Head of caudate nucleus (tissue), 42 donors: ENCODE data around the gene IMPG2.

Experiments
- DNase-seq, 42 donors: peaks; one replicate each; pipeline versions ENCODE4 v3.0.0 to v3.0.0-alpha.2; 2020 to 2021; ENCODE audit warnings: mixed read lengths in 7 of 42
- intact Hi-C: fragments of 100-400 bp; cut with DNase I; formaldehyde crosslinking; loops from one replicate; pipeline ENCODE4 v1.15.0; 2022

Gene IMPG2

GRCh38 chr3:101279162-101279561, 41.2 kb downstream of the IMPG2 start:
- DNase-seq, result no peak
- intact Hi-C loops, result no loop called here

- DNase-seq, result no peak
- intact Hi-C loops, result no loop called here
These were observed 41.6 kb downstream of the IMPG2 start for GRCh38 chr3:101278727-101279126.

- intact Hi-C loops, result no loop called here
- no peak for DNase-seq
These were observed 46.8 kb downstream of the IMPG2 start for GRCh38 chr3:101273608-101274007.

GRCh38 chr3:101273156-101273555, 47.2 kb downstream of the IMPG2 start:
- intact Hi-C loops, result no loop called here
- no peak for DNase-seq

- intact Hi-C loops, result no loop called here
- no peak for DNase-seq
These were observed 48.6 kb downstream of the IMPG2 start for GRCh38 chr3:101271728-101272127.

GRCh38 chr3:101270149-101270548, 50.2 kb downstream of the IMPG2 start:
- intact Hi-C loops, result no loop called here
- DNase-seq, result no peak

- no peak for DNase-seq
- intact Hi-C loops, result no loop called here
These were observed 51.3 kb downstream of the IMPG2 start for GRCh38 chr3:101268971-101269671.

GRCh38 chr3:101268141-101268540, 52.2 kb downstream of the IMPG2 start:
- intact Hi-C loops, result no loop called here
- DNase-seq, result no peak

- intact Hi-C loops, result no loop called here
- no peak for DNase-seq
These were observed 53.8 kb downstream of the IMPG2 start for GRCh38 chr3:101266566-101266965.

GRCh38 chr3:101266071-101266470, 54.3 kb downstream of the IMPG2 start:
- intact Hi-C loops, result no loop called here
- DNase-seq, result no peak

- peak in 1 of 42 donors; percentile 11 for DNase-seq
- intact Hi-C loops, result no loop called here
These were observed 57.8 kb downstream of the IMPG2 start for GRCh38 chr3:101262393-101263240.

- no peak for DNase-seq
- intact Hi-C loops, result no loop called here
These were observed 58.9 kb downstream of the IMPG2 start for GRCh38 chr3:101261506-101261905.

- intact Hi-C loops, result no loop called here
- no peak for DNase-seq
These were observed 60.7 kb downstream of the IMPG2 start for GRCh38 chr3:101259485-101260341.

GRCh38 chr3:101256511-101256910, 63.9 kb downstream of the IMPG2 start:
- DNase-seq, result no peak
- intact Hi-C loops, result no loop called here

- DNase-seq, result no peak
- intact Hi-C loops, result no loop called here
These were observed 64.9 kb downstream of the IMPG2 start for GRCh38 chr3:101255441-101255840.

GRCh38 chr3:101253396-101253795, 67.0 kb downstream of the IMPG2 start:
- DNase-seq, result no peak
- intact Hi-C loops, result no loop called here

- no peak for DNase-seq
- intact Hi-C loops, result no loop called here
These were observed 67.4 kb downstream of the IMPG2 start for GRCh38 chr3:101252945-101253344.

- intact Hi-C loops, result no loop called here
- no peak for DNase-seq
These were observed 68.1 kb downstream of the IMPG2 start for GRCh38 chr3:101252307-101252706.

GRCh38 chr3:101251441-101251840, 68.9 kb downstream of the IMPG2 start:
- no peak for DNase-seq
- intact Hi-C loops, result no loop called here

- intact Hi-C loops, result no loop called here
- no peak for DNase-seq
These were observed 70.9 kb downstream of the IMPG2 start for GRCh38 chr3:101249522-101249921.
